HFFc6 (cell line): Measurements from ENCODE around the gene HSD17B2. TPM values are rescaled to one million over a fixed set of nuclear protein-coding genes. Genes with fewer than 3 reads are reported as not detected.

ENCODE experiments used
- DNase-seq: peaks from one replicate; pipeline ENCODE4 v3.0.0-alpha.2; 2018
- H3K27ac Mint-ChIP-seq: 2 replicates; pipeline ENCODE4 v1.8.0; 2020; ENCODE audit warnings: mild to moderate bottlenecking, mixed read lengths
- H3K27me3 Mint-ChIP-seq: 2 replicates; pipeline ENCODE4 v1.8.0; 2021; ENCODE audit warnings: mild to moderate bottlenecking, moderate library complexity, mixed read lengths; ENCODE audit not compliant: insufficient read depth
- H3K36me3 Mint-ChIP-seq: 2 replicates; pipeline ENCODE4 v1.8.0; 2021; ENCODE audit warnings: low read depth, mixed read lengths
- H3K4me1 Mint-ChIP-seq: 2 replicates; pipeline ENCODE4 v1.8.0; 2020; ENCODE audit warnings: low read depth, mixed read lengths
- H3K4me3 Mint-ChIP-seq: 2 replicates; pipeline ENCODE4 v1.8.0; 2020; ENCODE audit warnings: mild to moderate bottlenecking, moderate library complexity, mixed read lengths
- H3K9me3 Mint-ChIP-seq: 2 replicates; pipeline ENCODE4 v1.8.0; 2020; ENCODE audit warnings: mild to moderate bottlenecking, mixed read lengths
- CTCF ChIP-seq: fragments of 200-600 bp; sonication (generic); IDR thresholded peaks from 2 replicates; pipeline ENCODE4 v1.5.0; 2021; ENCODE audit warnings: antibody characterized with exemption, mild to moderate bottlenecking
- total RNA-seq, 6 experiments: library from RNA; stranded (reverse); fragmentation: NEBNext Ultra II Directional; extraction: Animal tissue kit (Norgen Biotek cat#: 25700); gene quantifications; 2 replicates in 1 of 6; 3 replicates in 5 of 6; pipeline ENCODE4 v1.2.3, GENCODE V29; 2021

The HSD17B2 gene
- total RNA-seq, 6 experiments from 2014 or later, result 0.17 to 3.2 (median 0.50) TPM; not detected in 1

- H3K27me3 Mint-ChIP-seq, result peaks cover 5% of the 10 kb centered on the region
These were observed 20.9 kb downstream of the HSD17B2 start for GRCh38 chr16:82055728-82056549.

DNA sequence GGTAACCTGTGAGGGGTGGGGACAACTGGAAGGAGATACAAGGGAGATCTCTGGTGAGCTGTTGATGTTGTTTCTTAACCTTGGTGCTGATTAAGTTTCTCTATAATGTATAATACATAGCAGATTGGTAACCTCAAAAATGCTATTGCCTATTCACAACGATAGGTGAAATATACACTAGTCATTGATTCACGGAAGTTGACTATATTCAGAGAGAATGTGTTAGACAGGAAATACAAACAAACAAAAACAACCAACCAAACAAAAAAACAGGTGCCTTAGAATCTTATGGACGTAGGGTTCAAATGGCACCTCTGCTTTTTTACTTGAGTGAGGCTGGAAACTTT is 21.5 kb downstream of the HSD17B2 start:
- Mint-ChIP-seq H3K9me3 (peaks cover 9% of the 10 kb centered on the region; the same call in 1 of the 2 replicates), H3K4me1 (no peaks in the 10 kb centered on the region), H3K27me3 (peaks cover 5% of the 10 kb centered on the region), H3K27ac (no peak overlapping the region), H3K36me3 (no peaks in the 10 kb centered on the region), H3K4me3 (no peak overlapping the region)
- no peak for DNase-seq
- TF ChIP-seq CTCF, result no peak

More at GRCh38 chr16:82055728-82056549, 20.9 kb downstream of the HSD17B2 start:
- no peak overlapping the region for H3K4me3 Mint-ChIP-seq
- no peak for TF ChIP-seq CTCF
- peaks cover 9% of the 10 kb centered on the region; the same call in 1 of the 2 replicates for H3K9me3 Mint-ChIP-seq
- H3K4me1 Mint-ChIP-seq, result no peaks in the 10 kb centered on the region
- H3K27ac Mint-ChIP-seq, result no peak overlapping the region
- no peaks in the 10 kb centered on the region for H3K36me3 Mint-ChIP-seq
- no peak for DNase-seq

DNA sequence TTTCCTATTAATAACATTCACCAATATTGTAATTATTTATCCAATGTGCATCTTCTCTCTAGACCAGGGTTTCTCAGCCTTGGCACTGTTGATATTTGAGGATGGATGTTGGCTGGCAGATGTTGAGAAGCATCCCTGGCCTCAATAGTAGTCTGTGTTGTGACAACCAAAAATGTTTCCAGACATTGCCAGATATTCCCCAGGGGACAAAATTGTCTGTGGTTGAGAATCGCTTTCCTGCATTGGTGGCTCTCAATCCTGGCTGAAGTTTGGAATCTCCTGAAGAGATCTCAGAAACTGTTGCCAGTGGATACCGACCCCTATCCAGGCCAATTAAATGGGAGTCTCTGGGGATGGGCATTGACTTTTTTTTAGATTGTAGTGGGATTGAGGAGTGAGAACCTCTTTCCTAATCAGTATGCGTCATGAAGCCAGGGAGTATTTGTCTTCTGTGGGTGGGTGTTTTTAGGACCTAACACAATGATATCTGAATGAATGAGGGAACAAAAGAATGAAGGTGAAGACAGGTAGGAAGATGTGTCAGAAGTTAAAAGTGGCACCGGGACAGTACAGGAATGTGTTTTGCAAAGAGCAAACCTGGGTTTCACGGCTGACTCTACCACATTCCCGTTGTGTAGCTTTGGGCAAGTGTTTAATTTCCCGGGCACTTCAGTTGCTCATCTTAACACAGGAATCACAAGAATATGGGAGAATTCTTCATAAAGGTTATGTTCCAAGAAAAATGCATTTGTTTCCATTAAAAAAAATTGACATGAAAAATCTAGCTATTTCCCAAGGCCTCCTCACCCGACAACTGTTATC is 24.3 kb downstream of the HSD17B2 start:
- Mint-ChIP-seq H3K4me3 (no peak overlapping the region), H3K4me1 (no peaks in the 10 kb centered on the region), H3K27me3 (peaks cover 1% of the 10 kb centered on the region; the same call in 1 of the 2 replicates), H3K9me3 (peaks cover 9% of the 10 kb centered on the region; the same call in 1 of the 2 replicates), H3K36me3 (no peaks in the 10 kb centered on the region), H3K27ac (no peak overlapping the region)
- TF ChIP-seq CTCF, result no peak
- no peak for DNase-seq

DNA sequence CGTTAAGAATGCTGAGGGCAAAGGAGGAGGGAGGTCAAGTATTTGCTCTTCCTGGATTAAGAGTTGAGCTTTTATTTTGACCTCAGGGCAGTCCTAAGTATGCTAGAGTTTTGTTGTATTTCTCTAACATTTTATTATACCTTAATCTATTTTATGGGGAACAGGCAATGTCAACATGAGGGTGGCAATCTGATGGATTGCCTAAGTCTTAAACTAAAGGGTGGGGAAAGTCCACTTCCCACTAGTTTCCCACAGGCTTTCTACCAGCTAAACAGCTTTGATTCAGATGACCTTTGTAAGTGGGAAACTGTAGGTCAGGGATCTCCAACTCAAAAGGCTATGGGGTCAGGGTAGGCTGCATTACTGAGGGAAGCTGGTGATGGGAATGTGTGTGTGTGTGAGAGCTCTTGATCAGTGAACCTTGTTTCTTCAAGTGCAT is 24.9 kb downstream of the HSD17B2 start:
- no peak overlapping the region for H3K4me3 Mint-ChIP-seq
- H3K4me1 Mint-ChIP-seq, result no peaks in the 10 kb centered on the region
- H3K27me3 Mint-ChIP-seq, result no peaks in the 10 kb centered on the region; the same call in 1 of the 2 replicates
- peaks cover 4% of the 10 kb centered on the region; the same call in 1 of the 2 replicates for H3K9me3 Mint-ChIP-seq
- no peak for DNase-seq
- no peaks in the 10 kb centered on the region for H3K36me3 Mint-ChIP-seq
- no peak overlapping the region for H3K27ac Mint-ChIP-seq
- no peak for TF ChIP-seq CTCF

GRCh38 chr16:82061861-82062525 is 26.9 kb downstream of the HSD17B2 start:
- DNase-seq, result peak; percentile 11
- Mint-ChIP-seq H3K27me3 (no peaks in the 10 kb centered on the region), H3K36me3 (no peaks in the 10 kb centered on the region), H3K4me1 (no peaks in the 10 kb centered on the region), H3K9me3 (peaks cover 4% of the 10 kb centered on the region; the same call in 1 of the 2 replicates), H3K4me3 (no peak overlapping the region), H3K27ac (no peak overlapping the region)
- peak; percentile 73 for TF ChIP-seq CTCF
